Mucosa of rectum (tissue), 2 donors: ENCODE results near the gene DACT3.
A peak's percentile ranks its signal among the peaks of the same experiment; 100 is the strongest.

Experiments used
- H3K27ac ChIP-seq, 2 donors: one replicate each; pipeline ENCODE4 v1.7.0; 2013; ENCODE audit warnings: inconsistent platforms in 2 of 2, low read depth in 2 of 2, low read length in 2 of 2
- H3K27me3 ChIP-seq, 2 donors: one replicate each; pipeline ENCODE4 v1.7.0; 2013; ENCODE audit warnings: low read length in 2 of 2; ENCODE audit not compliant: control insufficient read depth in 2 of 2, insufficient read depth in 2 of 2
- H3K36me3 ChIP-seq, 2 donors: one replicate each; pipeline ENCODE4 v1.7.0; 2013; ENCODE audit warnings: low read length in 2 of 2; ENCODE audit not compliant: control insufficient read depth in 2 of 2, insufficient read depth in 2 of 2
- H3K4me1 ChIP-seq, 2 donors: one replicate each; pipeline ENCODE4 v1.7.0; 2013; ENCODE audit warnings: low read length in 2 of 2, mild to moderate bottlenecking in 1 of 2; ENCODE audit not compliant: control insufficient read depth in 2 of 2, insufficient read depth in 2 of 2
- H3K4me3 ChIP-seq, 2 donors: one replicate each; pipeline ENCODE4 v1.7.0; 2013; ENCODE audit warnings: low read length in 2 of 2
- H3K9ac ChIP-seq, 2 donors: one replicate each; pipeline ENCODE4 v1.7.0; 2013; ENCODE audit warnings: low read length in 2 of 2, low read depth in 1 of 2, mild to moderate bottlenecking in 1 of 2
- H3K9me3 ChIP-seq, 2 donors: one replicate each; pipeline ENCODE4 v1.7.0; 2013; ENCODE audit warnings: low read length in 2 of 2; ENCODE audit not compliant: control insufficient read depth in 2 of 2
- donor health status: healthy.
- donor health status: Normal muscosa, but diverticular disease.

Gene DACT3, protein sequence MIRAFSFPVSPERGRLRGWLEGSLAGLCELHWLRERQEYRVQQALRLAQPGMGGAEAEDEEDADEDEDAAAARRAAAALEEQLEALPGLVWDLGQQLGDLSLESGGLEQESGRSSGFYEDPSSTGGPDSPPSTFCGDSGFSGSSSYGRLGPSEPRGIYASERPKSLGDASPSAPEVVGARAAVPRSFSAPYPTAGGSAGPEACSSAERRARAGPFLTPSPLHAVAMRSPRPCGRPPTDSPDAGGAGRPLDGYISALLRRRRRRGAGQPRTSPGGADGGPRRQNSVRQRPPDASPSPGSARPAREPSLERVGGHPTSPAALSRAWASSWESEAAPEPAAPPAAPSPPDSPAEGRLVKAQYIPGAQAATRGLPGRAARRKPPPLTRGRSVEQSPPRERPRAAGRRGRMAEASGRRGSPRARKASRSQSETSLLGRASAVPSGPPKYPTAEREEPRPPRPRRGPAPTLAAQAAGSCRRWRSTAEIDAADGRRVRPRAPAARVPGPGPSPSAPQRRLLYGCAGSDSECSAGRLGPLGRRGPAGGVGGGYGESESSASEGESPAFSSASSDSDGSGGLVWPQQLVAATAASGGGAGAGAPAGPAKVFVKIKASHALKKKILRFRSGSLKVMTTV

DNA sequence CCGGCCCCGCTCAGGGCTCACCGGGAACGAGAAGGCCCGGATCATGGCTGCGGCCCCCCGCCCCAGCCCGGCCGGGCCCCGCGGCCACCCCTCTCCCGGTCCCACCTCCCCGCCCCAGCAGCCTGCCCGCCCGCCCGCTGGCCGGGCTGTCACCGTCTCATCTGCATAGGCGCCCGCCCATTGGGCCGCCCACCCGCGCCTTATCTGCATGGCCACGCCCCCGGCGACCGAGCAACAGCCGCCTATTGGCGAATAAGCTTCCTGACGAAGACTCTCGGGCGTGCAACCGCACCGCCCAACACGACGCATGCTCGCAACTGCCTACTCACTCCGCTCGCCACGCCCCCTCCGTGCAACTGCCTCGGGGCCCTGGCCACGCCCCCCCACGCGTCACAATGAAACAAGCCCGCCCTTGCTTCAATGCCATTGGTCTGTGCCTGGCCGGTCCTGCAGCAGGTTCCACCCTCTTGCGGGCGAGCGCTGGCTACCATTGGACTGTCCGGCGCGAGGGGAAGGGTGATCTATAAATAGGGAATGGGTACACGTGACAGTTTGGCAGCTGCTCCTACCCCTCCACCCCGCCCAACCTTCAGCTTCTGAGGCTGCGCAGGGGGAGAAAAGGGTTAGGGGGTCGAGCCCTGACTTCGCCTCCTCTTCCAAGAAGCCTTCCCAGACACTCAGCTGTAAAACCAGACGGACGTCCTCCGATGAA is at the start of gene DACT3:
TSS of gene DACT3 (minus strand) at position 163 of the 712 bp plus-strand sequence. CDS start at position 45, 118 bp downstream.
- H3K27me3 ChIP-seq = peaks cover 17 to 18% of the 10 kb centered on the region in 2 donors
- peak within 1 kb of the TSS; percentile 49 to 54 for H3K9ac ChIP-seq
- H3K27ac ChIP-seq = peak within 1 kb of the TSS; percentile 49 to 67
- H3K36me3 ChIP-seq = no peaks in the 10 kb centered on the region
- no peaks in the 10 kb centered on the region for H3K9me3 ChIP-seq
- H3K4me1 ChIP-seq = peaks cover 10 to 12% of the 10 kb centered on the region in 2 donors
- peak within 1 kb of the TSS; percentile 62 to 72 for H3K4me3 ChIP-seq

- Histone ChIP-seq H3K9ac (no peak overlapping the region), H3K4me1 (peaks cover 12% of the 10 kb centered on the region in 2 donors), H3K4me3 (no peak overlapping the region), H3K36me3 (peaks cover 18 to 30% of the 10 kb centered on the region in 2 donors), H3K27me3 (no peaks in the 10 kb centered on the region), H3K27ac (no peak overlapping the region), H3K9me3 (no peaks in the 10 kb centered on the region)
Observed at GRCh38 chr19:46710687-46711086, 49.7 kb upstream of the DACT3 start.

GRCh38 chr19:46704379-46705076 is 43.5 kb upstream of the DACT3 start:
- Histone ChIP-seq H3K4me1 (no peaks in the 10 kb centered on the region), H3K27me3 (no peaks in the 10 kb centered on the region), H3K9ac (no peak overlapping the region), H3K36me3 (peaks cover 44 to 62% of the 10 kb centered on the region in 2 donors), H3K9me3 (no peaks in the 10 kb centered on the region), H3K27ac (no peak overlapping the region), H3K4me3 (no peak overlapping the region)

DNA sequence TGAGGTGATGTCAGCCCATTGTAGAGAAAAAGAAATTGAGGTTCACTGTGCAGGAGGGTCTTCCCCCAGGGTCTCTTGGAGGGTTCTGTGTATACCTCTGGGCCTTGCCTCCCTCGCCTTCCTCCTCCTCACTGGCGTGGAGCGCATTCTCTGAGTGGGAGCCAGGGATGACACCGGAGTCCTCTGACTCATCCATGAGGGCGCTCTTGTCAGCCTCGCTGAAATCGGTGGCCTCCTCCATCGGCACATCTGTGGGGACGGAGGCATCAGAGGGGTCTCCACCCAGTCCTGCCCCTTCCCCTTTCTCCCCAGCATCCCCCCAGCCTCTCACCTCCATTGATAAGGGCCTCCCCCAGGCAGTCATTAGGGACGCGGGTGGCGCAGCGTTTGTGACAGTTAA is 39.7 kb upstream of the DACT3 start:
- Histone ChIP-seq H3K27ac (no peak overlapping the region), H3K9ac (no peak overlapping the region), H3K36me3 (peaks cover 43 to 68% of the 10 kb centered on the region in 2 donors), H3K27me3 (no peaks in the 10 kb centered on the region), H3K4me3 (no peak overlapping the region), H3K4me1 (peaks cover 4 to 8% of the 10 kb centered on the region in 2 donors), H3K9me3 (no peaks in the 10 kb centered on the region)

DNA sequence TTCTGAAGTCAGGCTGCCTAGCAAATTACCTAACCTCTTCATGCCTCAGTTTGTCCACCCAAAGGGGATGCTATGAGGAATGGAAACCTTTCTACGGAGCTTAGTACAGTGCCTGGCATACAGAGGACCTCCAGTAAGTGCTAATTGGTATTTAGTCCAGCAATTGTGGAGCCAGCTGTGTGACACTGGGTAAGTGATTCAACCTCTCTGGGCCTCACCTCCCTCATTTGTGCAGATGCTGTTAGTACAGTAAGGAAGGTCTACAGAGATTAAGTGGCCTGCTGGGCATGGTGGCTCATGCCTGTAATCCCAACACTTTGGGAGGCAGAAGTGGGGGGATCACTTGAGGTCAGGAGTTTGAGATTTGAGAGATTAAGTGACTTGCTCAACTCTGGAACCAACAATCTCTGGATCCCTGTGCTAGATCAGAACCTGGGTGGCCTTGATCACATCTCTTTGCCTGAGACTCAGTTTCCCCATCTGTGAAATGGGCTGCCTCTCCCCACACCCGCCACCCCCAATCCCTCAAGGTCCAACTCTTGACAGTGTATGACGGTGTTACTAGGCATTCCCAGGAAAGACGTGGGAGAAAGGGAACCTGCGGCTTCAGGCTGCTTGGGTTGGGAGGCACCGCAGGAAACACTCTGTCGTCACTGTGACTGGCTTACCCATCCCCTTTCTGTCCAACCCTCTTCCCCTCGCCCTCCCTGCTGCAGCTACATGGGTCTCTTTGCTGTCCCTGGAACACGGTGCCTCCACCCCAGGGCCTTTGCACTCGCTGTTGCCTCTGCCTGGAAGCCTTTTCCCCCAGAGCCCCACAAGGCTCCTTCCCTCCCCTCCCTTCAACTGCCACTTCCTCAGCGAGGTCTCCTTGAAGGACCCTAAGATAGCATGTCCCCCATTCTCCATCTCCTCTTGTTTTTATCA is 37.7 kb upstream of the DACT3 start:
- H3K4me1 ChIP-seq = peaks cover 4 to 8% of the 10 kb centered on the region in 2 donors
- peak overlapping the region in 1 of 2 donors; percentile 14 for H3K9ac ChIP-seq
- no peaks in the 10 kb centered on the region for H3K9me3 ChIP-seq
- no peak overlapping the region for H3K4me3 ChIP-seq
- peak overlapping the region; percentile 1 to 9 for H3K27ac ChIP-seq
- H3K36me3 ChIP-seq = peaks cover 48 to 71% of the 10 kb centered on the region in 2 donors
- no peaks in the 10 kb centered on the region for H3K27me3 ChIP-seq

GRCh38 chr19:46697204-46697960 is 36.4 kb upstream of the DACT3 start:
- Histone ChIP-seq H3K9ac (peak overlapping the region; percentile 51 to 65), H3K27ac (peak overlapping the region; percentile 43 to 59), H3K9me3 (no peaks in the 10 kb centered on the region), H3K4me1 (peaks cover 4 to 8% of the 10 kb centered on the region in 2 donors), H3K4me3 (peak overlapping the region; percentile 42 to 48), H3K36me3 (peaks cover 57 to 80% of the 10 kb centered on the region in 2 donors), H3K27me3 (no peaks in the 10 kb centered on the region)

DNA sequence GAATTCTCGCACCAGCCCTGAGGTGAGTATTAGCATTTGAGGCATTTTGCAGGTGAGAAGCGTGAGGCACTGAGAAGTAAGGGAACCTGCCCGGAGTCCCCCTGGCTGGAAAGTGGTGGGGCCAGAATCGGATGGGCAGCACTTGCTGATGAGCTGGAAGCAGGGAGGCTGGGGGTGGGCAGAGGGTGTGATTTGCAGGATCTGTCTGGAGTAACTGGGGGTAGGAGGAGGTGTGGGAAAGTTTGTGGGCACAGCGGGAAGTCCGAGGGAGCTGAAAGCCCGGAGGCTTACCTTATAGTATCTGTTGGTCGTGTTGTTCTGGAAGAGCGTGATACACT is 35.9 kb upstream of the DACT3 start:
- Histone ChIP-seq H3K36me3 (peaks cover 59 to 80% of the 10 kb centered on the region in 2 donors), H3K27ac (peak overlapping the region in 1 of 2 donors; percentile 59), H3K27me3 (no peaks in the 10 kb centered on the region), H3K4me1 (peaks cover 4 to 8% of the 10 kb centered on the region in 2 donors), H3K9me3 (no peaks in the 10 kb centered on the region), H3K9ac (peak overlapping the region in 1 of 2 donors; percentile 51), H3K4me3 (peak overlapping the region in 1 of 2 donors; percentile 21)

DNA sequence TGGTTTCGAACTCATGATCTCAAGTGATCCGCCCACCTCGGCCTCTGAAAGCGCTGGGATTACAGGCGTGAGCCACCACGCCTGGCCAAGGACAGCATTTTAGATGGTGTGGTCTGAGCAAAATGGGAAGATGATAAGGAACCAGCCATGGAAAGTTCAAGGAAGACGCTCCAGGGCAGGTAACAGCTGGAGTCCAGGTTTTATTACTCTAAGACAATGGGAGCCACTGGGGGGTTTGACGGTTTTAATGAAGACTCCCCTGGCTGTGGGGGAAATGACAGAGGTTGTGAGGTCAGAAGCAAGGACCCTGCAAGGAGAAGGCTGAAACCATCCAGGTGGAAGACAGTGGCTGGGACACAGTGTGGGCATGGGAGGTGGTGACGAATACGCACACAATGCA is 35.1 kb upstream of the DACT3 start:
- H3K9ac ChIP-seq = no peak overlapping the region
- H3K27ac ChIP-seq = no peak overlapping the region
- H3K36me3 ChIP-seq = peaks cover 61 to 82% of the 10 kb centered on the region in 2 donors
- H3K9me3 ChIP-seq = no peaks in the 10 kb centered on the region
- H3K4me1 ChIP-seq = peaks cover 4 to 8% of the 10 kb centered on the region in 2 donors
- no peaks in the 10 kb centered on the region for H3K27me3 ChIP-seq
- H3K4me3 ChIP-seq = no peak overlapping the region
